ENCODE results near the gene C9orf57. TPM values are rescaled to one million over a fixed set of nuclear protein-coding genes. Genes with fewer than 3 reads are reported as not detected.
"Not testable (repeated sequence)": the region's sequence is repeated elsewhere in the genome, so short reads cannot be mapped to it uniquely, and the experiment has no call there.

C9orf57 gene, protein sequence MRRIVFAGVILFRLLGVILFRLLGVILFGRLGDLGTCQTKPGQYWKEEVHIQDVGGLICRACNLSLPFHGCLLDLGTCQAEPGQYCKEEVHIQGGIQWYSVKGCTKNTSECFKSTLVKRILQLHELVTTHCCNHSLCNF
- total RNA-seq, result not detected
- long read RNA-seq, result 0 reads

- intact Hi-C loops (cut with DNase I), result no loop called here
- DNase-seq (ENCODE audit: low spot score), result no peak
Observed at GRCh38 chr9:72060513-72060912, at the start of gene C9orf57. Gene C9orf57, minus strand, starts transcription at chr9:72060613. Its CDS starts 1,282 bp downstream, at chr9:72059331.

- intact Hi-C loops (cut with DNase I), result no loop called here
Observed at GRCh38 chr9:72102520-72102919, 42.1 kb upstream of the C9orf57 start.

DNA sequence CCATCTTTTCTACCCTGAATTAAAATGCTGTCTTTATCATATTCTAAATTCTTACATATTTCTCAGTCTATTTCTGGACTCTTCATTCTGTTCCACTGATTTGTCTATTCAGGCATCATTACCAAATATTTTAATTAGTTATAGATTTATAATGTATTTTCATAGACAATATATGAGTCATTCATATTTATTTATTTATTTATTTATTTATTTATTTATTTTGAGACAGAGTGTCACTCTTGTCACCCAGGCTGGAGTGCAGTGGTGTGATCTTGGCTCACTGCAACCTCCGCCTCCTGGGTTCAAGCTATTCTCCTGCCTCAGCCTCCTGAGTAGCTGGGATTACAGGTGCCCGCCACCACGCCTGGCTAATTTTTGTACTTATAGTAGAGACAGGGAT lies 35.1 kb upstream of the C9orf57 start:
- intact Hi-C loops (cut with DNase I); DNase-seq (ENCODE audit: low spot score): not testable (repeated sequence)

More at GRCh38 chr9:72102520-72102919, 42.1 kb upstream of the C9orf57 start:
- DNase-seq (ENCODE audit: low spot score), result no peak

GRCh38 chr9:72092820-72093219 lies 32.4 kb upstream of the C9orf57 start:
- intact Hi-C loops (cut with DNase I), result no loop called here
- DNase-seq (ENCODE audit: low spot score), result no peak

- DNase-seq (ENCODE audit: low spot score), result no peak
- intact Hi-C loops (cut with DNase I), result no loop called here
Observed at GRCh38 chr9:72089451-72090130, 29.2 kb upstream of the C9orf57 start.

DNA sequence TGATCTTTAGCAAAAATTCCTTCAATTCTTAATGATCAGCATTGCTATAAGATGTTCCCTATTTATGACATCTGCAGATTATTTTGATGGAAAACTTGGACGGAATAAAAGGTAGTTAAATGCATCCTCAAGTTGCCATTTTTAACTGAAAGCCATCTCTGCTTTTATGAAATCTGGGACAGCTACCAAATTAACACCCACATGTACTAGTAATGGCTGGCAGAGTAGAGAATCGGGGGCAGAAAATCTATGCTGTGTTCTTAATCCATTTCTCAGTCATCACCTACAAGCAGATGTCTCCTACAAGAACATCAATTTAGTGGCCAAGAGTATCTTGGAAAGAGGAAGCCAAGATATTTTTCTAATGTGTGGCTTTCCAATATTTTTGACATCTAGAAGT lies 22.1 kb upstream of the C9orf57 start:
- intact Hi-C loops (cut with DNase I), result no loop called here

DNA sequence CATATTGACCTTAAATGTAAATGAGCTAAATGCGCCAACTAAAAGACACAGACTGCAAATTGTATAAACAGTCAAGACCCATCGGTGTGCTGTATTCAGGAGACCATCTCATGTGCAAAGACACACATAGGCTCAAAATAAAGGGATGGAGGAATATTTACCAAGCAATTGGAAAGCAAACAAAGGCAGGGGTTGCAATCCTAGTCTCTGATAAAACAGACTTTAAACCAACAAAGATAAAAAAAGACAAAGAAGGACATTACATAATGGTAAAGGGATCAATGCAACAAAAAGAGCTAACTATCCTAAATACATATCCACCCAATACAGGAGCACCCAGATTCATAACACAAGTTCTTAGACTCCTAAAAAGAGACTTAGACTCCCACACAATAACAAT lies 14.3 kb upstream of the C9orf57 start:
- intact Hi-C loops (cut with DNase I); DNase-seq (ENCODE audit: low spot score): not testable (repeated sequence)

More for the DNA sequence above, 22.1 kb upstream of the C9orf57 start:
- DNase-seq (ENCODE audit: low spot score), result no peak

DNA sequence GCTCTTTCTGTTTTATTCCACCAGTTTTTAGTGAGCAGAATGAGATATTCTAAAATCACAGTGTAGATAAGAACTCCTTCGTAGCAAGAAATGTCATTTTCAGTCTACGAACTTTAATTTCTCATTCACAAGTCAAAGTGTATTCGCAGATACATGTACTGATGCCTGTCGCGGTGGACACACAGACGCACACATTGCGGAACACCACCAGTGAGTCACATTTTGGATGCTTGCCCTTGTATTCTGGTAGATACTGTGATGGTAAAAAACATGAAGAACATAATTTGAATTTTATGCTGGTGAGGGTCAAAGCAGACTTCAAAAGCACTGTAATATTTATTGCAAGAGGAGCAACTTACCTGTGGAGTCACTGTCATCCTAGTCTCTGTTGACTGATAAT lies 4.7 kb upstream of the C9orf57 start:
- no peak for DNase-seq (ENCODE audit: low spot score)
- intact Hi-C loops (cut with DNase I), result no loop called here

DNA sequence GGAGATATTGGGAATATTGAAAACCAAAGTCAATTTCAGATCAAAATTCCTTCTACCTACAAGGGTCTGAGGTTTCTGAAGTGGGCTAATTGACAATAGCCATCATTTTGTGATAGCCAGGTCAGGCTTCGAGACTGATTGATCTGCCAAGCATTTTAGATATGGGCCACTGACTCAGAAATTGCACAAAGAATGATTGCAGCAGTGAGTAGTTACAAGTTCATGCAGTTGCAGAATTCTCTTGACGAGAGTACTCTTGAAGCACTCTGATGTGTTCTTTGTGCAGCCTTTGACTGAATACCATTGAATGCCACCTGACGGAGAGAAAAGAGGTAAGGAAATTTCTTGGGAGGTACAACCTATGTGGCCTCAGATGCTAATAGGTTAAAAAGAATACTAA lies 8.3 kb downstream of the C9orf57 start:
- DNase-seq (ENCODE audit: low spot score), result no peak
- intact Hi-C loops (cut with DNase I), result no loop called here

GRCh38 chr9:72048850-72049249 lies 11.6 kb downstream of the C9orf57 start:
- intact Hi-C loops (cut with DNase I), result no loop called here
- no peak for DNase-seq (ENCODE audit: low spot score)

DNA sequence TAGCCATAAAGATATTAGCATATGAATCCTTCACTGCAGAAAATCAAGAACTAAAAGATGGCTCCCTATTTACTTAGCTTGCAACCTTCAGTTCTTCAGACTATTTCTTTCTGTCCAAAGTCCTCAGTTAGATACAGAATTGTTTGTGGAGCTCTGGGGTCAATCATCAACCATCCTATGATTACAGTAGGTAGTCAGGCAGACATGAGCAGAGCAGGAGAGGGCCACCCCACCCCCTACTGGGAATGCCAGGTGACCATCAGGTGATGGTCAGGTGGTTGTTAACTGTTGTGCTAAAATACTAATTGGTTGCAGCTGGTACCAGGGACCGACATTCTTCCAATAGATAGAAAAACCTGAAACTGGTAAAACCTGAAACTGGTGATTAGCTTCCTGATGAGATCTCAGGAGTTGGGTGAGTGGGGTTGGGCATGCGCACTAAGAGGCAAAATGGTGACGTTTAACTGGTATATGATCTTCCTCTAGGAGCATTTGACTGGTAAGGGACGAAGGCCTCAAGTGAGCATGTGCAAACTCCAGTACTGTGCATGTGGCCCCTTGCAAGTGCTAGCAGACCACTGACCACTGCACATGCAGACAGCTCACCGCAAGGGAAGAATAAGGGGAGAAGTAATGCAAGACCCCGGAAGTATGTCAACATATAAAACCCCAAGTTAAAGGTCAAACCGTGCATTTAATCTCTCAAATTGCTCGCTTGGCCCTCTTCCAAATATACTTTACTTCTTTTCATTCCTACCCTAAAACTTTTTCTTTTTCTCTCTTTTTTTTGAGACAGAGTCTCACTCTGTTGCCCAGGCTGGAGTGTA lies 13.6 kb downstream of the C9orf57 start:
- DNase-seq (ENCODE audit: low spot score), result no peak
- intact Hi-C loops (cut with DNase I), result no loop called here

DNA sequence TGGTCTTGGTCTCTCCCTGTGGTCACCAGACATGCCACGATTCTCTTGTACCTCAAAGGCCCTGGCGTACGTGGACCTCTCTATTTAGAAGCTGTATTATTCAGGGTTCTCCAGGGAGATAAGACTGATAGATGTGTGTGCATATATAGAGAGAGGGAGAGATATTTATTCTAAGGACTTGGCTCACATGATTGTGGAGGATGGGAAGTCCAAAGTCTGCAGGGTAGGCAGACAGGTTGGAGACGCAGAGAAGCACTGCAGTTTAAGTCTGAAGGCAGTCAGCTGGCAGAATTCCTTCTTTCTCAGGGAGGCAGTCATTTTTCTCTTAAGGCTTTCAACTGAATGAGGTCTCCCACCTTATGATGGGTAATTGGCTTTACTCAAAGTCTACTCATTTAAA lies 16.3 kb downstream of the C9orf57 start:
- no peak for DNase-seq (ENCODE audit: low spot score)
- intact Hi-C loops (cut with DNase I), result no loop called here

DNA sequence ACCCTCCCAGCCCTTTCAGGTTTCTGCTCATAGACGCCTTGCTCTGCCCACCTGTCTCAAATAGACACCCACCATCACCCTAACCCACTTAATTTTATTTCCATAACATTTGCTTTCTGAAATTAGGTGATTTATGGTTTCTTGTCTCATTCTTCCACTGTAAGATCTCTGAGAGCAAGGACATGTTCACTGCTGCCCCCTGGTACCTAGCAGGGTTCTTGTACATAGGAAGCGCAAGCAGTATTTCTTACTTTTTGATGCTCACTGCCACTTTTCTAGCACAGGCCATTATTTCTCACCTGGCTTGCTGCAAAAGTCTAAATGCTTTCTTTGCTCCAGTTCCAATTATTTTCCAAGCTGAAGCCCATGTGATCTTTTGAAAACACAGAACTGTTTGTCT lies 16.8 kb downstream of the C9orf57 start:
- intact Hi-C loops (cut with DNase I), result no loop called here
- DNase-seq (ENCODE audit: low spot score), result no peak

DNA sequence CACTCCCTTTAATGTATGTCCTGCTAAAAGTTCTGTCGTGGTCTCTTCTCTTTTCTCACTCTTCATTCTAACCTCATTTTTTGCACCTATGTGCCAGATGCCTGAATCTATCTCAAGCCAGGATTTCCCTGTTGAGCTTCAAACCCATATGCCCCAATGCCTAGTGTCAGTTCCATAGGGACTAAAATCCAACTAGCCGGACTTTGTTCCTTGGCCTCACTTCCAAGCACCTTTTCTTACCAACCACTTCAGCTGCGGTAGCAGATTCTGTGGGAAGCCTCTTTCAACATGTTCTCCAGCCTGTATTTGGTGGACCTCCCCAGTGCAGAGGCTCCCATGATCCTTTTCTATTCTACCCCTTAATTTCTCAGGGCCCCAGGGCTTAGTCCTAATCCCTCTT lies 17.5 kb downstream of the C9orf57 start:
- no peak for DNase-seq (ENCODE audit: low spot score)

GRCh38 chr9:72041775-72042194 lies 18.6 kb downstream of the C9orf57 start:
- intact Hi-C loops (cut with DNase I), result no loop called here
- no peak for DNase-seq (ENCODE audit: low spot score)

More for the DNA sequence above, 17.5 kb downstream of the C9orf57 start:
- intact Hi-C loops (cut with DNase I), result no loop called here

DNA sequence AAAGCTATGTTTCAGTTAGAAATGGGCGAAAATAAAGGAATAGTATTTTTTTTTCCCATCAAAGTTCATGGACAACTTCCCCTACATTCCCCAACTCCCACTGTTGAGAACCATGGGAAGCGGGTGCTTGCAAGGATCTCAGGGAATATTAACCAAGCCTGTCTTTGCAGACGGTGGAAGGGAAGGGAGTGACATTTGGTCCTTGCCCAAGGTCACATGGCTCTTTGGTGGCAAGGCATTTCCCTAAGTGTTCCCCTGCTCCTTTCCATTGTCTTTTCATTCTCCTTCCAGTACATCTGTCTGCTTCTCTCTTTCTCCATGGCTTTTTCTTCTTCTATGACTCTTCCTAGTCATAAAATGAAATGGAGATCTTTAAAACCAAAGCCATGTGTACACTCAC lies 19.0 kb downstream of the C9orf57 start:
- intact Hi-C loops (cut with DNase I), result no loop called here
- DNase-seq (ENCODE audit: low spot score), result no peak

DNA sequence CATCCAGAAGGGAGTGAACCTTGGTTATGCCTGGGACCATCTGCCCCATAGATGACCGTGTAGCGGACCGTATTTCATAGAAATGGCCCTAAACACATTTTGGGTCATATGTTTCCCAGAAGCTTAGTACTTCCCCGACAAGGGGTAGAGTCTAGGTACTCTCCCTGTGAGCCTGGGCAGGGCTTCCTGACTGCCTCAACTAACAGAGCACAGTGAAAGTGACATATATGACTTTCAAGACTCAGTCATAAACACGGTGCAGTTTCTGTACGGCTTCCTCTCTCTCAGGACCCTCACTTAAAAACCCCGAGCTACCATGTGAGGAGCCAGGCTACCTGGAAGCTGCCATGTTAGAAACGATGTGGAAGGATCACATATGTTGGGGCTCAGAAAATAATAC lies 20.9 kb downstream of the C9orf57 start:
- intact Hi-C loops (cut with DNase I), result loop anchor here (1.0 to 10.0 kb wide), 2 partner anchors 232 to 785 kb away; no protein-coding TSS in a partner anchor
- no peak for DNase-seq (ENCODE audit: low spot score)

- intact Hi-C loops (cut with DNase I), result loop anchor here (1.0 to 10.0 kb wide), 2 partner anchors 232 to 786 kb away; no protein-coding TSS in a partner anchor
- peak; percentile 83 for DNase-seq (ENCODE audit: low spot score)
Observed at GRCh38 chr9:72038890-72039410, 21.5 kb downstream of the C9orf57 start.

DNA sequence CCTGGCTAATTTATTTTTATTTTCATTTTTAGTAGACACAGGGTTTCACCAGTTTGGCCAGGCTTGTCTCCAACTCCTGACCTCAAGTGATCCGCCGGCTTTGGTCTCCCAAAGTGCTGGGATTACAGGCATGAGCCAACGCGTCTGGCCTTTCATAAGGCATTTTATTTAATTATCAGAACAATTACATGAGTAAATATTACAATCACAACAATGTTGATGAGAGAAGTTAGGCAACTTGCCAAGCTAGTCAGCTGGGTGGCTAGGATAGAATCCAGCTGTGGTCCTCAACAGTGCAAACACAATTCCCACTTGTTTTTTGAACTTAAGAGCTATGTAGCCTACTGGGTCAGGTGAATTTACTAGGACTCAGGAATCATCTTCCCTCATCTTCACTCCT lies 22.0 kb downstream of the C9orf57 start:
- no peak for DNase-seq (ENCODE audit: low spot score)
- intact Hi-C loops (cut with DNase I), result loop anchor here (10.0 kb wide), 1 partner anchor 786 kb away; no protein-coding TSS in a partner anchor

- DNase-seq (ENCODE audit: low spot score), result no peak
Observed at GRCh38 chr9:72037571-72037970, 22.8 kb downstream of the C9orf57 start.

More at GRCh38 chr9:72037571-72037970, 22.8 kb downstream of the C9orf57 start:
- intact Hi-C loops (cut with DNase I), result loop anchor here (10.0 kb wide), 1 partner anchor 787 kb away; no protein-coding TSS in a partner anchor
